LoVo (cell line): ENCODE data around the gene CAMTA1.
"Not testable (repeated sequence)": the region's sequence is repeated elsewhere in the genome, so short reads cannot be mapped to it uniquely, and the experiment has no call there.

Experiments
- DNase-seq: peaks from one replicate; pipeline ENCODE4 v3.0.0-alpha.2; 2016; ENCODE audit warnings: low spot score

Gene CAMTA1

DNA sequence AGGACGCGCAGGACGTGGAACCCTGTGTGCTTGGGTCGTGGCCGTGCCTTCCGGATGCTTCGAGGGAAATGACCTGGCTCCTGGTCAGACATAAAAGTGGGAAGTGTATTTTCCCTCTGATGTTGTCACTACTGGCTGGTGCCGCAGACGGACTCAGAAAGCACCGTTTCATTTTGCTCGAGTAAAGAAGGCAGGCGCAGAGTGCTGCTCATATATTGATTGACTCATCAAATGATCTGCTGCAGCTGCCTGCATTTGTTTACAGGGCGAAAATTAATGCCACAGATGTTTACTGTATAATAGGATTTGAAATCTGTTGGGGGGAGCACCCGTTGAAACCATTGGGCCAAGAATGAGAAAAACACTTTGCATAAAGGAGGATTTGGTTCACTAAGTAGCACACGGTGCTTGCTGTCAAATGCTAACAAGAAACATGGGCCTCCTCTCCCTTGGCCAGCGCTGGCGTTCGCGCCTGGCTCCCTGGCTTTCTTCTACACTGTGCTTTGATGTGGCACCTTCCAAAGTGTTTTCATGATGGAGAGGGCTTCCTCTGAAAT is 365.5 kb downstream of the CAMTA1 start:
- DNase-seq, result no peak

DNA sequence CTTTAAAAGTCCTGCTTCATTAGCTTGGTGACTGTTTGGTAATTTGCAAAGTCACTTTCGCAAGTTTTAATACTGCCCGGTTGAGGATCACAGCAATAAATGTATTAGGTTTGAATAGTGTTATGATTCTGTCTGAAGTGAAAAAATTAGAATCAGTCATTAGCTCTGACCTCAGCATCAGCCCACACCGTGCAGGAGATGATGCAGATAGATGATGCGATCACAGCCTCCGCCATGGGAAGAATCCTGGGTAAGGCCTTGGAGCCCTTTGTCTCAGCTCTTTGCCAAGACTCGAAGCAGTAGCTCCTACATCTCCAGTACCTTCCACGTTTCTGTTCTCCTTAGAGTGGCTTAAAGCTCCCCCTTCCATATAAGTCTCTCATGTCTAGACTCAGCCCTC is 366.7 kb downstream of the CAMTA1 start:
- DNase-seq, result no peak

DNA sequence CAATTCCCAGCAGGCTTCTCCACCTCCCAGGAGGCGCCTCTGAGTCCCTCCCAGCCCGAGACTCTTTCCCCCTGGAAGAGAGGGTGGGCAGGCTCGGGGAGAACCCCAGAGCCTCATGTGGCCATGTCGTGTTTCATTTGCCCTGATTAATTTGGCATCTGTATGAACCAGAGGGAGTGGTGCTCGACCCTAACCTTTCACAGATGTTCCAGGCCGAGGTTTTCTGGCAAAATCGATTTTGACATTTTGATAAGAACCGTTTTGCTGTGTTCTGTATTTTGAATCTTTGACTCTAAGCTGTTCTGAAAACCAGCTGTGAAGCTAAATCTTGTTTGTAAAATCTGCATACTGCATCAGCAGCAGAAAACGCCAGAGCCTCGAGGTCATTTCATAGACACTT is 367.4 kb downstream of the CAMTA1 start:
- DNase-seq, result no peak

DNA sequence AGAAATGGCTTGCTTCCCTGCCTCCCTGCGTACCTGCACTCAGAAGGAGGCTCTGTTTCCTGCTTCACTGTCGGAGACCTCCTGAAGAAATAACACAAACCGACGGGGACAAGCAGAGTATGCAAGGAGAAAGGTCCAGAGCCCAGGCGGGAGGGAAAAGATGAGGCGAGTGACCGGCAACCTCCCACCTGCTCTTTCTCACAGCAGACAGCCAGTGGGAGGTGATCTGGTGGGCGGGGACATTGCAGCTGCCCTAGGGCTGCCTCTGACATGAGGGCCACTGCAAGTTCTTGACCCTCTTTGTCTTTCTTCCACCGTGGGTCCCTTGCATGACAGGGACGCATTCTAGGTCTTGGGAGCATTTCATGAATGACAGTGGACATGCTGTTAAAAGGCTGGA is 368.2 kb downstream of the CAMTA1 start:
- DNase-seq, result no peak

DNA sequence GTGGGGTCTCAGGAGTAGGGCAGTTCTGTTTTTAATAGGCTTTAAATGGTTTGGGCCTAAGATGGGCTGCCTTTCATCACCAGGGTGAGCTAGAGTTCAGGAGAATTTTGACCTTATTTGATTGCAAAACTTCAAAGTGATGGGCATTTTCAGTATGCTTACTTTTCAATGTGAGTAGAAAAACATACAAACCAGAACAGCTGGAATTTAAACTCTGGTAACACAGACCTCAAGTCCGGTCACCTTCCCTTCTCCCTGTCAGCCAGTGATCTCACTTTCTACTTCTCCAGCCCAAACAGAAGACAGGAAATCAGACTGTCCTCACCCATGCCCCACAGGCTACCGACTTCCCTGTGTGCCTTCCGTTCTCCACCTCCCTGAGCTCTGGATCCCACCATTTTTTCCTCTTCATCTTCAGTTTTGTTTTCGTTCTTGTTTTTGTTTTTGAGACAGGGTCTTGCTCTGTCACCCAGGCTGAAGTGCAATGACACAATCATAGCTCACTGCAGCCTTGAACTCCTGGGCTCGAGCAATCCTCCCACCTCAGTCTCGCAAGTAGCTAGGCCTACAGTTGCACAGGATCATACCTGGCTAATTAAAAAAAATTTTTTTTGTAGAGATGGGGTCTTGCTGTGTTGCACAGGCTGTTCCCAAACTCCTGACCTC is 374.0 kb downstream of the CAMTA1 start:
- DNase-seq, result no peak

DNA sequence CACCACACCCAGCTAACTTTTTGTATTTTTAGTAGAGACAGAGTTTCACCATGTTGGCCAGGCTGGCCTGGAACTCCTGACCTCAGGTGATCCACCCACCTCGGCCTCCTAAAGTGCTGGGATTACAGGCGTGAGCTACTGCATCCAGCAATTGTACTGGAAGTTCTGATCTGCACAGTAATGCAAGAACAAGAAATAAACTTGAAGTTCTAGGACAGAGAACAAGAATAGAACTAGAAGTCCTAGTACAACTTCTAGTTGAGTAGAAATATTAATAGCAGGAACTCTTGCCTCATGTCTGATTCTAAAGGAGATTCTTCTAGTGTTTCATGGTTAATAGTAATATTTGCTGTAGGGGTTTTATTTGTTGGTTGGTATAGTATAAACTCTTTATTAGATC is 383.3 kb downstream of the CAMTA1 start:
- DNase-seq, result not testable (repeated sequence)

DNA sequence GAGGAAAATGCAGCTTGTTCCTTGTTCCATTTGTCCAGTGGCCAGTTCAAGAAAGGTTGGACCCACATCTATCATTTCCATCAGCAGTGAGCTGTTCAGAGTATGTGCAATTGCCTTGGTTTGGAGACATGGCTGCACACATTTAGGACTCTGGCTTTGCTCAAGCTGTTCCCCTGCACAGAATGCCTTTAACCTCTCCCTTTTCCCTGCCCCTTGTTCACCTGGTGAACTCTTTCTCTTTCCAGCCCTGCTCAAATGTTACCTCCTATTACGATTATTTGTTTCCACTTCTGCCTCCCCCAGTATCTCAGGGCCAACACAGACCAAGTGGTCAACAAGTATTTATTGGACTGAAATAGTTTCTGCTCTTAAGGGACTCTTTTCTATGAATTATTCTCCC is 385.9 kb downstream of the CAMTA1 start:
- DNase-seq, result no peak

DNA sequence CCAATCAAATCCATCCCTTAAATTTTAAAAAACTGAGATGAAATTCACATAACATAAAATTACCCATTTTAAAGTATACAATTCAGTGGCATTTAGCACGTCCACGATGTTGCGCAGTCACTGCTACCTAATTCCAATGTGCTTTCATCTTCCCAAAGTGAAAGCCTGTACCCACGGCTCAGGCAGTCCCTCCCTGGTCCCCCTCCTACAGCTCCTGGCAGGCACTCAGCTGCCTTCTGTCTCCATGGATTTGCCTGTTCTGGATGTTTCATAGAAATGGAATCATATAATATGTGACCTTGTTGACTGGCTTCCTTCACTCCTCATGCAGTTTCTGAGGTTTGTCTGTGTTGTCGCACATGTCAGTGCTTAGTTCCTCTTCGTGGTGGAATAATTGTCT is 386.3 kb downstream of the CAMTA1 start:
- no peak for DNase-seq

DNA sequence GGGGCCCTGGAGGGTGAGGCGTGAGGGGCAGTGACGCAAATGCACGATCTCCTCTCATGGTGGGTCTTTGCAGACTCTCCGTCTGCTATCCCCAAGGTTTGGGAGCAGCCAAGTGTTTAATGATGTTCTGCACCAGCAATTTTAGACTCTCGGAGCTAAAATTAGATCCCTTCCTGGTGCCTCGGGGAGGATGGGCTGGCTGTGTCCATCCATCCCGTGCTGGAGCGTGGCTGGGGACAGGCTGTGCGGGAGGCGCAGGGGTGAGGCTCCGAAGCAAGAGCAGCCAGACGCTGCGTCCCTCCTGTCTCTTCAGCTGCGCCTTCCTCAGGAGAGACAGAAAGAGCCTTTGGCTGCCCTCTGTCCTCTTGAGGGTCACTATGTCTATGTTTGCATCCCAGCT is 387.6 kb downstream of the CAMTA1 start:
- DNase-seq, result no peak

DNA sequence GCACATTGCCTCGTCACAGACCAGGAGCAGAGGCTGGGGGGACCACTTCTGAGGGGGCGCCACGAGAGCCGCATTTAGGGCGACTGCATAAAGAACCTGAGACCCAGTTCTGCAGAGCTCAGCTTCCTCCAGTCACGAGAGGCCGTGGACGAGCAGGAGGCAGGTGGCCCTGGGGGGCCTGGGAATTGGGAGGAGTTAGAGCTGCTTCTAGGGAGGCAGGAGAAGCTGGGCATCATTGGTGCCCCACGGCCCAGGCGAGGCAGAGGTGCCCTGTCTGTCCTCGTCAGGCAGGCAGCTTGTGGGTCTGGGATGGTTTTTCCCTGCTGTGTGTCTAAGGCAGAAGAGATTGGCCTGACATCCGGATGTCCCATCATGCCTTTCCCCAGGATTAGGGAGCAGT is 389.3 kb downstream of the CAMTA1 start:
- no peak for DNase-seq

DNA sequence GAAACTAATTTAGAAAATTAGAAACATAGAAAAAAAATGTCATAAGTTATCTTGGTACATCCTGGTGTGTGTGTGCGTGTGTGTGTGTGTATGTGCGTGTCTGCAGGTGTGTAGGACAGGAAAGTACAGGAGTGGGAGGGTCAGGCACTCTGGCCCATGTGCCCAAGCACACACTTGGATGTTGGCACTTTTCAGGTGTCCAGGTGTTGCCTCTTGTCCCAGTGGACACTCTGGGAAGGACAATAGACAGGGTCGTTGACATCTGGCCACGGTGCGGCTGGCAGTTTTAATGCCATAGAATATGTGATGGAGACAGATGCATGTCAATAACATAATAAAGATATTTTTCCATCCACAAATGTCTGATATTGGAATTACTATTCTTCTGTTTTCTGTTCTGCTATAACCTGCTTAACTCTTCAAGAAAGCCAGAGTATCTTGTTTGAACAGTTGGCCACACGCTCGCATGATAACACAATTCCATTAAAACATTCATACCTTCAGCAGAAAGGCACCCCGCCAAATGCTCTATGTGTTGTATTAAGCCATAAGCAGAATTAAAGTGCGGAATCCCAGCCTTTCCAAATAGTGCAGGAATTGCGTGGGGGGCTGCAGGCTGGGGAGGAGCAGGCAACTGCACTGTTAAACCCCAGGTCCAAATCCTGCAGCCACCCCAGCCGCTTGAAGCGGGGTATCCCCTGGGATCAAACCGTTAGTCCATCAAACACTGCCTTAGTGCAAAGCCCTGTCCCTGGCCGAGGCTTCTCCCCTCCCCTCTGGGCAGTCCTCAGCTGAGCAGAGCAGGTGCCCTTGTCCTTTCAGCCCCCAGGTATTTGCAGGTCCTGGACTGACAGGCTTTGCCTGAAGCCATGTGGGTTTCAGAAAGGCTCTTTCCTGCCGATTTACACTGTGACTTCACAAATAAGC is 390.0 kb downstream of the CAMTA1 start:
- no peak for DNase-seq

DNA sequence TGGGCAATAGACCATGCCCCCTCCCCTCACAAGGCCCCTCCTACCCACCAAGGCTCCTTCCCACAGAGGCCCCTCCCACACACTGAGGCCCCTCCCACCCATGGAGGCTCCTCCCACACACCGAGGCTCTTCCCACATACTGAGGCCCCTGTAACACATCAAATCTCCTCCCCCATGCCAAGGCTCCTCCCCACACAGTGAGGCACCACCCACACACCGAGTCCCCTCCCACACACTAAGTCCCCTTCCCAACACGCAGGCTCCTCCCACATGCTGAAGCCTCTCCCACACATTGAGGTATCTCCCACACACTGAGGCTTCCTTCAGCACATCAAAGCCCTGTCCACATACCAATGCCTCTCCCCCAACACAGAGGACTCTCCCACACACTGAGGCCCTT is 391.8 kb downstream of the CAMTA1 start:
- DNase-seq, result no peak

DNA sequence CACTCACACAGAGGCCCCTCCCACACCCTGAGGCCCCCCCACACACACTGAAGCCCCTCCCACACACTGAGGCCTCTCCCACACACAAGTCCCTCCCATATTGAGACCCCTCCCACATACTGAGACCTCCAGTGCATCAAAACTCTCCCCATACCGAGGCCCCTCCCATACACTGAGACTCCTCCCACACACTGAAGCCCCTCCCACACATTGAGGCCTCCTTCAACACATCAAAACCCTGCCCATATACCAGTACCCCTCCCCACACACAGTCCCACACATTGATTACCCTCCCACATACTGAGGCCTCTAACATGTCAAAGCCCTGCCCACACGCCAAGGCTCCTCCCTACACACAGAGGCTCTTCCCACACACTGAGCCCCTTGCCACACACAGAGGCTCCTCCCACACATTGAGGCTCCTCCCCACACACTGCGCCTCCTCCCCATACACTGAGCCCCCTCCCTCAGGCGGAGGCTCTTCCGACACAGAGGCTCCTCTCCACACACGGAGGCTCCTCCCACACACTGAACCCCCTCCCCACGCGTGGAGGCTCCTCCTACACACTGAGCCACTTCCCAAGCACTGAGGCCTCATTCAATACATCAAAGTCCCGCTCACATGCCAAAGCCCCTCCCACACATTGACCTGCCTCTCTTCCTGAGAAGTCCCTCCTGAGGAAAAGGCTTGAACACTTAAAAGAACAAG is 392.3 kb downstream of the CAMTA1 start:
- DNase-seq, result no peak

DNA sequence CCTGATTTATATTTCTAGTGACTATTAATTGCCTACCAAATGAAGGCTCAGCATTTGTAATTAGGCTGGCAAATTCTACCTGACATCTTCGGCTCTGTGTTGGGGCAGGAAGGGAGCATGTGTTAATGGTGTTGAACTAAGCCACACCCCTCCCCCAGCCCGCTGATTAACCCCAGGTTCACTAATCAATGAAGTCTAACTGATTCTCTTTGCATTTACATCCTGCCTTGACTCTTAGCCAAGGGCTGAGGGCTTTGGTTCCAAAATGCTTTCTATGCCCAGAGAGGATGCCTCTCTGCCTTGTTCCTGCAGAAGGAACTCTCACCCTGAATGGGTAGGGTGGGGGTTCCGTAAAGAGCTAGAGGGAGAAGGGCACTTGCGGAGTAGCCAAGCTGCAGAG is 393.1 kb downstream of the CAMTA1 start:
- DNase-seq, result no peak

DNA sequence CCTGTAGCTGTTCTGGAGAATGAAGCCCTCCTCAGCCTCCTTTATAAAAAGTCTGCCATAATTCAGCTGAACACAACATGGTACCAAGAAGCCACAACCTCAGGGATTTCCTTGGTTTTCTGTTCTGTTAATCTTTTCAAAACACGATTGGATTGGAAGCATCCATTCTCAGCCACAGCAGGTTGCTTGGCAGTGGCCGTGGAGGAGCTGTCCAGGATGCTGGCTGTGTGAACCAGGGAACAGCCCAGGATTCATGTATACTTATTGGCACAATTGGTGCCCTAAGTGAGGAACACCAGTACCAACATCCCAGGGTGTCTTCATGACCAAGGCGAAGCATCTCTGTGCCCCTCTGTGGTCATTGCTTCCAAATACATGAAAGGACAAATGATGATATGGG is 393.5 kb downstream of the CAMTA1 start:
- no peak for DNase-seq

DNA sequence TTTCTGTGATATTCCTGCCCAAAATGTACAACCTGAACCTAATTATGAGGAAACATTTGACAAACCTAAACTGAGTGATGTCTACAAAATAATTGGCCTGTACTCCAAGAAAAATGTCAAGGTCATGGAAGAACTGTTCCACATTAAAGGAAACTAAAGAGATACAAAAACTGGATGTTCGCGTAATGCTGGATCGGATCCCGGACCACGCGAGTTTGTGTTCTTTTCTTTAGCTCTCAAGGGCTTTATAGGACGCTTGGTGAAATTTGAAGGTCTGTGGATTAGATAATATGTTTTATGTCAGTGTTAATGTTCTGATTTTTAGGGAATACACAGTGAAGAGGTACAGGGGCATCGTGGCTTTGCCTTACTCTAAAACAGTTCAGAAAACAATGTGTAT is 400.5 kb downstream of the CAMTA1 start:
- DNase-seq, result no peak

DNA sequence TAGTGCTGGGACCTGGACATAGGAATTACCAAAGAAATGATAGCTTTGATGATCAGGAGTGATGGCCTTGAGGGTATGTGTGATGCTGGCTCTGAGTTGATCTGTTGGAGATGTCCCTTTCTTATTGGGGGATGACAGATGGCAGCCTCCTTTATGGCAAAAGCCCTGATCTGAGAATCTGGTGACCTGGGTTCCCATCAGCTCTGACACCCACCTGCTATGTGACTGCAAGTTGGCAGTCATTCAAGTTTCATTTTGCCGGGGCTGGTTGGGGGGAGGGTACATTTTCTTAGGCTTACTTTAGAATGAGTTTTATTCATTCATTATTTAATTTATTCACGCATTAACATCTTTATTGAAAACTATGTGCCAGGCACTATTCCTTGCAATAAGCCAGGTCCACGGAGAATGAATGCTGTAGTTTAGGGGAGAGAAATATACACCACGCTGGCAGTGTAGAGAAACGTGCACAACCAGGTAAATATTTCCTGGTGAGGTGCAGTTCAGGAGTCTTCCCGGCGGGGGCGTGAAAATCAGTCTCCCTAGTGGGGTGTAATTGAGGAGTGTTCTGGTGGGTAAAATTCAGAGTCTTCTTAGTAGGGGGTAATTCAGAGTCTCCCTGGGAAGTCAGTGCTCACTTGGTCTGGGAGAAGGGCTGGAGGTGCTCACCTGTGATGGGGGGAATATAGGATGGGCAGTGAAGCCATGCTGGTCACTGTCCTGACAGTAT is 401.3 kb downstream of the CAMTA1 start:
- DNase-seq, result no peak

DNA sequence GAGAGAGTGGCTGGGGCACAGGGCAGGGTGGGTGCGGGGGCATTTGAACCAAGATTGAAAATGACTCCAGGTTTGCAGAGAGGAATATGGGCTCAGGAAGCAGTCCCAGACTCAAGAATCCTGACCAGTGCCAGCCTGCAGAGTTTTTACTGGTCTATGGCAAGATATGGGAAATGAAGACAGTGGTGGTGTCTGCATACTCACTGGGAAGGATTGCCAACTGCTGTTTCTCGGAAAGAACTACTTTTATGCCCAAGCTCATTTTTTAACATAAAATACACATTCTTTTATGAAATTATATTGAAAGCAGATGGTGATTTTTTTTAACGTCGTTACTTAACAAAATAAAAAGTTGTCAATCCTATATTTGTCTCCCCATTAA is 401.8 kb downstream of the CAMTA1 start:
- no peak for DNase-seq

DNA sequence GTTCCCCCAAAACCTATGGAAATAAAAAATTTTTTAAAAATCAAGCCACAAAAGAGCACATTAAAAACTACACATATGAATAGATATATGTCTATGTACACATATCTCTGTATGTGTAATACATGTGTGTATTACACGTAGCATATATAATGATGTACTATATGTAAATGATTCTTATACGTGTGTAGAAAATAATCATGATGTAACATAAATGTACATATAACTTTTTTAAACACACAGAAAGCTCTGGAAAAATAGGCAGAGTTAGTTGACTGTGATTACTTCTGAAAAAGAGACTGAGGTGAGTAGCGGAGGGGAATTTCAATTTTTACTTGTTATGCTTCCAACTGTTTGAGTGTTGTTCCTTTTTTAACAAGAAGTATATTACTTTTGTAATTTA is 405.0 kb downstream of the CAMTA1 start:
- DNase-seq, result no peak

DNA sequence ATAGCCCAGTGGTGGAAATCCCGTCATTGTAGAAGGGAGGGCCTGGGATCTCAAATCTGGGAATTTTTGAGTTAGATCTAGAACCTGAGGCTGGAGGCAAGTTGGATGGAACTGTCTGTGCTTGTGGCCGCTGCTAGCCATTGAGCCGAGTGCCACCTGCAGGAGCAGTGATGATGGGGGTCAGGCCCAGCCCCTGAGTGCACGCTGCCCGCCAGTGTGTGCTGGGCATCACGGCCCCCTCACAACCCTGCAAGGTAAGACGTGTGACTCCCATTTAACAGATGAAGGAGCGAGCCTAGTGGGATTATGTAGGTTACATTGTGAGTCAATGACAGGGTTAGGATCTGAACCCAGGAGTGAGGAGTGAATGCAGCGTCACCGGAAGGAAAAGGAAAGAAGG is 407.2 kb downstream of the CAMTA1 start:
- no peak for DNase-seq

DNA sequence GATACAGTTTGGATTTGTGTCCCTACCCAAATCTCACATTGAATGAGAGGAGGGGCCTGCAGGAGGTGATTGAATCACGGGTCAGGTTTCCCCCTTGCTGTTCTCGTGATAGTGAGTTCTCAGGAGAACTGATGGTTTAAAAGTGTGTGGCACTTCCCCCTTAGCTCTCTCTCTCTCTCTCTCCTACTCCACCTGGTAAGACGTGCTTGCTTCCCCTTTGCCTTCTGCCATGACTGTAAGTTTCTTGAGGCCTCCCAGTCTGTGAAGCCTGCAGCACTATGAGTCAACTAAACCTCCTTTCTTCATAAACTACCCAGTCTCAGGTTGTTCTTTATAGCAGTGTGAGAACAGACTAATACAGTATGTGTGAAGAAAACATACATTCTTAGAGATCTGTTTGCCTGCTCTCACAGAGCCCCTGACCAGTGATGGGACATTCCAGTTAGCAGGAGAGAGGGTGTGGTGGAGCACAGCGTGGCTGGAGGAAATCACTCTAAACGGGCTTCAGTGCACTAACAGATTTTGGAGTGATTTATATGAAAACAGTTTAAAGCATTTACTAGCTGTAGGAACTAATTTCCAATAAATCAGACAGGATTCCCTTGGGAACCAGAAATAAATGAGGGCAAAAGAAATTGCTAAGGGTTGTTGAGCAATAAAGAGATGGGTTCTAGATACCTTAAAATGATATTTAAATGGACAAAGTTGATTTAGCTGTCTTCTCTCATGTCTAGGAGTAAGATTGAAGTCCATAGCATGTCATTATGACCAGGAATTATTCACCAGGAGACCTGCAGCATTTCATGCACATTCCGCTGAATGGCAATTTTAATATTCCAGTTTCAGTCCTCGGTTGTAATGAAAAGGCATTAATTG is 411.0 kb downstream of the CAMTA1 start:
- no peak for DNase-seq
